A673 (cell line): ENCODE results near the gene CRBN.

Source experiments
- CTCF ChIP-seq: fragments of 300-800, 200-600 bp; sonication (generic); conservative IDR thresholded peaks from 2 replicates; pipeline ENCODE4 v1.5.1; 2017; ENCODE audit warnings: low read depth, mild to moderate bottlenecking, antibody characterized with exemption, low read length, moderate library complexity, mixed read lengths
- EZH2 ChIP-seq: fragments of 200-600 bp; sonication (generic); IDR thresholded peaks from 2 replicates; pipeline ENCODE4 v1.6.1; 2017; ENCODE audit warnings: borderline replicate concordance, low read depth, mild to moderate bottlenecking, mixed read lengths, antibody characterized with exemption, low read length; ENCODE audit not compliant: poor library complexity, severe bottlenecking

GRCh38 chr3:3172627-3173026 lies 6.9 kb downstream of the CRBN start:
- no peak for TF ChIP-seq CTCF
- no peak for TF ChIP-seq EZH2
